Endothelial cell of umbilical vein (primary cell): ENCODE data around the gene USP34. TPM values are rescaled to one million over a fixed set of nuclear protein-coding genes. Genes with fewer than 3 reads are reported as not detected.

Source experiments
- BruUV-seq: library from RNA; stranded (reverse); fragments of 400-500 nt; replicated peaks from 2 replicates; lab custom pipeline; 2021; lab: Mats Ljungman, UMichigan
- CTCF ChIA-PET: fragments of 300-600, 350-600 bp; sonication (Branson Sonifier 250); formaldehyde crosslinking; loops from one replicate; lab custom pipeline; 2021; ENCODE audit warnings: antibody characterized with exemption, inconsistent platforms; lab: Charles Lee
- POLR2A ChIA-PET: fragments of 300-600, 350-600 bp; sonication (Branson Sonifier 250); formaldehyde crosslinking; loops from one replicate; lab custom pipeline; 2021; ENCODE audit warnings: antibody characterized with exemption, inconsistent platforms; lab: Charles Lee
- DNase-seq: peaks from one replicate; pipeline ENCODE4 v3.0.0-alpha.2; 2011; ENCODE audit warnings: low read depth, low spot score
- FAIRE-seq: peaks from 2 replicates; lab custom pipeline; 2011; peaks lifted over from hg19 to GRCh38; lab: Jason Lieb, UNC
- H2AFZ ChIP-seq: 2 replicates; pipeline ENCODE4 v1.6.0; 2012; ENCODE audit warnings: low read depth, low read length, control low read depth, inconsistent platforms
- H3K27ac ChIP-seq: 2 replicates; pipeline ENCODE4 v1.5.1; 2011; ENCODE audit warnings: low read depth, mild to moderate bottlenecking, control low read depth, low read length, moderate library complexity; ENCODE audit not compliant: insufficient read depth
- H3K27me3 ChIP-seq, 2 experiments: 2 replicates each; pipeline versions ENCODE4 v1.6.0 to v1.6.1; 2011; ENCODE audit warnings: low read length in 2 of 2, mixed read lengths in 1 of 2; ENCODE audit not compliant: control insufficient read depth in 2 of 2, insufficient read depth in 2 of 2
- H3K36me3 ChIP-seq, 2 experiments: 2 replicates in 1 of 2; 3 replicates in 1 of 2; pipeline ENCODE4 v1.5.1; 2011; ENCODE audit warnings: low read length in 2 of 2, mild to moderate bottlenecking in 1 of 2, moderate library complexity in 1 of 2; ENCODE audit not compliant: control insufficient read depth in 2 of 2, insufficient read depth in 2 of 2; ENCODE audit errors: extremely low read depth in 1 of 2
- H3K4me1 ChIP-seq: 3 replicates; pipeline ENCODE4 v1.5.1; 2011; ENCODE audit warnings: mild to moderate bottlenecking, low read length; ENCODE audit not compliant: control insufficient read depth, insufficient read depth; ENCODE audit errors: extremely low read depth
- H3K4me2 ChIP-seq: 2 replicates; pipeline ENCODE4 v1.6.1; 2011; ENCODE audit warnings: low read length, control low read depth, mixed read lengths; ENCODE audit not compliant: insufficient read depth
- H3K4me3 ChIP-seq, 3 experiments: fragments of 200-600 bp in 1 of 3; sonication (generic), shearing (Covaris generic) in 1 of 3; replicated peaks in 1 of 3; 2 replicates each; pipeline ENCODE4 v1.5.1; 2011 to 2016; ENCODE audit warnings: control low read depth in 3 of 3, low read length in 3 of 3, mild to moderate bottlenecking in 2 of 3, inconsistent platforms in 1 of 3, low read depth in 1 of 3, moderate library complexity in 1 of 3; ENCODE audit not compliant: insufficient read depth in 1 of 3
- H3K79me2 ChIP-seq: 2 replicates; pipeline ENCODE4 v1.6.0; 2012; ENCODE audit warnings: low read length, inconsistent platforms; ENCODE audit not compliant: control insufficient read depth, insufficient read depth
- H3K9ac ChIP-seq: replicated peaks from 2 replicates; pipeline ENCODE3; 2011; ENCODE audit warnings: low read length, control low read depth; ENCODE audit not compliant: insufficient read depth; ENCODE audit errors: extremely low read depth
- H3K9me1 ChIP-seq: replicated peaks from 3 replicates; pipeline ENCODE4 v1.6.0; 2011; ENCODE audit warnings: mild to moderate bottlenecking, low read length; ENCODE audit not compliant: control insufficient read depth, insufficient read depth; ENCODE audit errors: extremely low read depth
- H3K9me3 ChIP-seq: replicated peaks from 2 replicates; pipeline ENCODE4 v1.5.1; 2012; ENCODE audit warnings: low read length, inconsistent platforms; ENCODE audit not compliant: control insufficient read depth, insufficient read depth
- H4K20me1 ChIP-seq: replicated peaks from 2 replicates; pipeline ENCODE3; 2011; ENCODE audit warnings: mild to moderate bottlenecking, low read length; ENCODE audit not compliant: control insufficient read depth, insufficient read depth; ENCODE audit errors: extremely low read depth
- EZH2 ChIP-seq: IDR thresholded peaks from 2 replicates; pipeline ENCODE4 v1.6.1; 2012; ENCODE audit warnings: borderline replicate concordance, low read depth, mild to moderate bottlenecking, moderate library complexity, low read length, inconsistent platforms; ENCODE audit not compliant: severe bottlenecking
- FOS ChIP-seq: IDR thresholded peaks from 2 replicates; pipeline ENCODE4 v1.6.1; 2011; ENCODE audit warnings: mild to moderate bottlenecking, low read length, moderate library complexity, borderline replicate concordance; ENCODE audit not compliant: insufficient read depth
- GATA2 ChIP-seq: IDR thresholded peaks from 2 replicates; pipeline ENCODE4 v1.7.0; 2011; ENCODE audit warnings: low read depth, mild to moderate bottlenecking, moderate library complexity, mixed read lengths, low read length; ENCODE audit not compliant: insufficient read length, insufficient read depth
- JUN ChIP-seq: IDR thresholded peaks from 2 replicates; pipeline ENCODE4 v1.6.1; 2011; ENCODE audit warnings: borderline replicate concordance, low read depth; ENCODE audit not compliant: insufficient read length, insufficient read depth
- MYC ChIP-seq: IDR thresholded peaks from one replicate; pipeline ENCODE4 v1.6.1; 2011; ENCODE audit warnings: mild to moderate bottlenecking, low read depth, low read length
- POLR2A ChIP-seq: IDR thresholded peaks from 2 replicates; pipeline ENCODE4 v1.6.1; 2012; ENCODE audit warnings: low read depth, mild to moderate bottlenecking, control low read depth, low read length
- POLR2AphosphoS5 ChIP-seq: IDR thresholded peaks from 2 replicates; pipeline ENCODE4 v1.6.1; 2012; ENCODE audit warnings: low read depth, mild to moderate bottlenecking, control low read depth, low read length, moderate library complexity; ENCODE audit not compliant: insufficient read depth
- dilution Hi-C: fragments of 300-500 bp; cut with MboI; formaldehyde crosslinking; loops from one replicate; pipeline ENCODE4 v1.15.0; 2019; ENCODE audit warnings: low sequenced_read_pairs; ENCODE audit not compliant: extremely low pct_ligation_motif_present
- intact Hi-C: fragments of 100-400 bp; cut with micrococcal nuclease; formaldehyde crosslinking; loops from one replicate; pipeline ENCODE4 v1.10.0; 2022
- polyA plus RNA-seq, 4 experiments: library from polyadenylated mRNA; depleted of rRNA in 3 of 4; stranded (reverse) in 3 of 4; unstranded in 1 of 4; fragments of >200 nt; gene quantifications; 2 replicates each; pipeline versions ENCODE4 v1.2.1 to v1.2.3, GENCODE V29; 2011 to 2012; ENCODE audit warnings: missing spikeins in 1 of 4
- total RNA-seq: library from RNA; stranded (reverse); gene quantifications from 2 replicates; pipeline ENCODE4 v1.2.3, GENCODE V29; 2021
- TF ChIP-seq, protein P1 (sequence below): IDR thresholded peaks from 2 replicates; pipeline ENCODE4 v1.6.1; 2011; ENCODE audit not compliant: insufficient read depth, insufficient read length
- TF ChIP-seq, protein P2 (sequence below), 2 donors: IDR thresholded peaks; 1 replicate in 1 of 2; 2 replicates in 1 of 2; pipeline ENCODE4 v1.5.1; 2011; ENCODE audit warnings: low read length in 2 of 2, mild to moderate bottlenecking in 2 of 2, moderate library complexity in 2 of 2, control low read depth in 1 of 2, inconsistent platforms in 1 of 2, low read depth in 1 of 2; ENCODE audit not compliant: insufficient read depth in 1 of 2; ENCODE audit errors: extremely low read depth in 1 of 2

The USP34 gene
- total and polyA plus RNA-seq, 2 donors (not counting 3 experiments of a cell fraction or from before 2014, with no cell fraction given) = 46.3 to 96.9 TPM

DNA sequence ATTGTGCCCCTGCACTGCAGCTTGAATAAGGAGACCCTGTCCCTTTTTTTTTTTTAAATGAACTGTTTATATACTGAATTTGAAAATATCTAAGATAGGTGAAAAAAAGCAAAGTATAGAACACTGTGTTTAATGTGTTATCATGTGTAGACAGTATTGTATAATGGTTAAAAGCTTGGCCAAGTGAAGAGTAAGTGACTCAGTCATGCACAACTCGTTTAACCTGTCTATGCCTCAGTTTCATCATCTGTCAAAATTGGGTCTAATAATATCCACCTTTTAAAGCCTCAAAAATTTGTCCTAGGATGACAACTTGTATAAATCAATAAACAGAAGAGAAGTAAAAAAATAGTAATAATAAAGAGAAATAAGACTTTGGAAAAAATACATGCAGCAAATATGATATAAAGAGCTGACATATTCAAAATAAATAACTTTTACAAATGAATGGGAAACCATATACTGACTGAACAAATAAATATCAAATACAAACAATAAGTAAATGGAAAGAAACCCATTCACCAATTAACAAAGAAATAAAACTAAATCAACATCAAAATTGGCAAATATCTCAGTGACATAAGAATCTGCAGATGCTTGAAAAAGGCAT is 195.2 kb downstream of the USP34 start:
- no TSS peak for BruUV-seq
- Histone ChIP-seq H3K9me1 (no peaks in the 10 kb centered on the region), H3K4me1 (peaks cover 18% of the 10 kb centered on the region), H3K9ac (no peak overlapping the region), H3K27ac (no peak overlapping the region), H2AFZ (no peak overlapping the region), H3K27me3 (no peaks in the 10 kb centered on the region), H3K4me3 (no peak overlapping the region), H4K20me1 (no peaks in the 10 kb centered on the region), H3K9me3 (no peaks in the 10 kb centered on the region), H3K79me2 (no peaks in the 10 kb centered on the region), H3K36me3 (peaks cover 2 to 7% of the 10 kb centered on the region in 2 experiments), H3K4me2 (no peak overlapping the region)
- intact Hi-C loops = no loop called here
- no peak for FAIRE-seq
- POLR2A ChIA-PET = no interaction called here
- TF ChIP-seq POLR2AphosphoS5 (no peak), FOS (no peak), POLR2A (no peak), MYC (no peak), JUN (no peak), EZH2 (no peak), GATA2 (no peak)
- TF ChIP-seq, protein P1, sequence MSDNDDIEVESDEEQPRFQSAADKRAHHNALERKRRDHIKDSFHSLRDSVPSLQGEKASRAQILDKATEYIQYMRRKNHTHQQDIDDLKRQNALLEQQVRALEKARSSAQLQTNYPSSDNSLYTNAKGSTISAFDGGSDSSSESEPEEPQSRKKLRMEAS = no peak
- TF ChIP-seq, protein P2, sequence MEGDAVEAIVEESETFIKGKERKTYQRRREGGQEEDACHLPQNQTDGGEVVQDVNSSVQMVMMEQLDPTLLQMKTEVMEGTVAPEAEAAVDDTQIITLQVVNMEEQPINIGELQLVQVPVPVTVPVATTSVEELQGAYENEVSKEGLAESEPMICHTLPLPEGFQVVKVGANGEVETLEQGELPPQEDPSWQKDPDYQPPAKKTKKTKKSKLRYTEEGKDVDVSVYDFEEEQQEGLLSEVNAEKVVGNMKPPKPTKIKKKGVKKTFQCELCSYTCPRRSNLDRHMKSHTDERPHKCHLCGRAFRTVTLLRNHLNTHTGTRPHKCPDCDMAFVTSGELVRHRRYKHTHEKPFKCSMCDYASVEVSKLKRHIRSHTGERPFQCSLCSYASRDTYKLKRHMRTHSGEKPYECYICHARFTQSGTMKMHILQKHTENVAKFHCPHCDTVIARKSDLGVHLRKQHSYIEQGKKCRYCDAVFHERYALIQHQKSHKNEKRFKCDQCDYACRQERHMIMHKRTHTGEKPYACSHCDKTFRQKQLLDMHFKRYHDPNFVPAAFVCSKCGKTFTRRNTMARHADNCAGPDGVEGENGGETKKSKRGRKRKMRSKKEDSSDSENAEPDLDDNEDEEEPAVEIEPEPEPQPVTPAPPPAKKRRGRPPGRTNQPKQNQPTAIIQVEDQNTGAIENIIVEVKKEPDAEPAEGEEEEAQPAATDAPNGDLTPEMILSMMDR (IDR thresholded peaks at IDR 0.05; ENCODE audit: extremely low read depth in 1 of 2, insufficient read depth in 1 of 2, low read depth in 1 of 2, low read length in 2 of 2) = no peak
- dilution Hi-C loops = no loop called here
- DNase-seq = no peak
- CTCF ChIA-PET = interaction anchor here (0.6 to 1.5 kb wide), 4 partner anchors 16 to 49 kb away, joined by 3 to 4 read pairs (median 4); no protein-coding TSS in a partner anchor
